HG02973 (cell line): ENCODE data around the gene NDUFS4.
"Not testable (repeated sequence)": the region's sequence is repeated elsewhere in the genome, so short reads cannot be mapped to it uniquely, and the experiment has no call there.

Experiments
- ATAC-seq: cut with Tn5 transposase; IDR thresholded peaks from one replicate; pipeline ENCODE4 v1.9.1; 2021; ENCODE audit warnings: moderate library complexity; ENCODE audit not compliant: unreplicated experiment

Gene NDUFS4

GRCh38 chr5:53575101-53575500 lies 14.7 kb downstream of the NDUFS4 start:
- no peak for ATAC-seq

- ATAC-seq, result no peak
Measured at GRCh38 chr5:53575831-53576230, 15.4 kb downstream of the NDUFS4 start.

GRCh38 chr5:53576674-53577073 lies 16.2 kb downstream of the NDUFS4 start:
- ATAC-seq, result no peak

GRCh38 chr5:53578854-53579253 lies 18.4 kb downstream of the NDUFS4 start:
- no peak for ATAC-seq

- no peak for ATAC-seq
Measured at GRCh38 chr5:53580547-53580946, 20.1 kb downstream of the NDUFS4 start.

- ATAC-seq, result no peak
Measured at GRCh38 chr5:53582225-53582624, 21.8 kb downstream of the NDUFS4 start.

- ATAC-seq, result no peak
Measured at GRCh38 chr5:53590759-53591158, 30.3 kb downstream of the NDUFS4 start.

- ATAC-seq, result no peak
Measured at GRCh38 chr5:53594419-53594818, 34.0 kb downstream of the NDUFS4 start.

- ATAC-seq, result no peak
Measured at GRCh38 chr5:53597894-53598293, 37.5 kb downstream of the NDUFS4 start.

- no peak for ATAC-seq
Measured at GRCh38 chr5:53601570-53601969, 41.1 kb downstream of the NDUFS4 start.

GRCh38 chr5:53603009-53603687 lies 42.7 kb downstream of the NDUFS4 start:
- no peak for ATAC-seq

- ATAC-seq, result no peak
Measured at GRCh38 chr5:53604309-53604708, 43.9 kb downstream of the NDUFS4 start.

- no peak for ATAC-seq
Measured at GRCh38 chr5:53607886-53608285, 47.4 kb downstream of the NDUFS4 start.

- ATAC-seq, result not testable (repeated sequence)
Measured at GRCh38 chr5:53608897-53609296, 48.5 kb downstream of the NDUFS4 start.

- no peak for ATAC-seq
Measured at GRCh38 chr5:53613061-53613460, 52.6 kb downstream of the NDUFS4 start.

GRCh38 chr5:53613536-53613935 lies 53.1 kb downstream of the NDUFS4 start:
- ATAC-seq, result no peak

- ATAC-seq, result no peak
Measured at GRCh38 chr5:53614376-53614885, 54.0 kb downstream of the NDUFS4 start.

- ATAC-seq, result no peak
Measured at GRCh38 chr5:53616939-53617549, 56.6 kb downstream of the NDUFS4 start.

GRCh38 chr5:53631251-53631650 lies 70.8 kb downstream of the NDUFS4 start:
- ATAC-seq, result no peak

- ATAC-seq, result no peak
Measured at GRCh38 chr5:53642061-53642460, 81.6 kb downstream of the NDUFS4 start.

GRCh38 chr5:53643445-53643844 lies 83.0 kb downstream of the NDUFS4 start:
- no peak for ATAC-seq

- no peak for ATAC-seq
Measured at GRCh38 chr5:53645078-53645477, 84.6 kb downstream of the NDUFS4 start.

- ATAC-seq, result no peak
Measured at GRCh38 chr5:53649352-53649751, 88.9 kb downstream of the NDUFS4 start.
